ENCODE data around the gene PLRG1. TPM values are rescaled to one million over a fixed set of nuclear protein-coding genes. Genes with fewer than 3 reads are reported as not detected.

PLRG1 gene
- total RNA-seq, 4 donors from 2014 or later = 30.3 to 42.4 (median 31.9) TPM

- intact Hi-C loops (cut with DNase I; ENCODE audit: low total_unique reads) = no loop called here
- no peak overlapping the region for H3K4me3 ChIP-seq (ENCODE audit: low read depth, poor library complexity, severe bottlenecking)
- 55 to 86% methylated on average over 1 of the region's 1 CpG for WGBS, 2 donors
- no peak for DNase-seq (ENCODE audit: low spot score in 2 of 2)
- TF ChIP-seq, protein P1, sequence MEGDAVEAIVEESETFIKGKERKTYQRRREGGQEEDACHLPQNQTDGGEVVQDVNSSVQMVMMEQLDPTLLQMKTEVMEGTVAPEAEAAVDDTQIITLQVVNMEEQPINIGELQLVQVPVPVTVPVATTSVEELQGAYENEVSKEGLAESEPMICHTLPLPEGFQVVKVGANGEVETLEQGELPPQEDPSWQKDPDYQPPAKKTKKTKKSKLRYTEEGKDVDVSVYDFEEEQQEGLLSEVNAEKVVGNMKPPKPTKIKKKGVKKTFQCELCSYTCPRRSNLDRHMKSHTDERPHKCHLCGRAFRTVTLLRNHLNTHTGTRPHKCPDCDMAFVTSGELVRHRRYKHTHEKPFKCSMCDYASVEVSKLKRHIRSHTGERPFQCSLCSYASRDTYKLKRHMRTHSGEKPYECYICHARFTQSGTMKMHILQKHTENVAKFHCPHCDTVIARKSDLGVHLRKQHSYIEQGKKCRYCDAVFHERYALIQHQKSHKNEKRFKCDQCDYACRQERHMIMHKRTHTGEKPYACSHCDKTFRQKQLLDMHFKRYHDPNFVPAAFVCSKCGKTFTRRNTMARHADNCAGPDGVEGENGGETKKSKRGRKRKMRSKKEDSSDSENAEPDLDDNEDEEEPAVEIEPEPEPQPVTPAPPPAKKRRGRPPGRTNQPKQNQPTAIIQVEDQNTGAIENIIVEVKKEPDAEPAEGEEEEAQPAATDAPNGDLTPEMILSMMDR (IDR thresholded peaks at IDR 0.05) = no peak
- no peak for TF ChIP-seq POLR2A (IDR thresholded peaks at IDR 0.05)
These were observed 28.7 kb upstream of the PLRG1 start for GRCh38 chr4:154578919-154579318.

- intact Hi-C loops (cut with DNase I; ENCODE audit: low total_unique reads) = no loop called here
- DNase-seq (ENCODE audit: low spot score in 2 of 2) = no peak
- WGBS, 2 donors = 64 to 72% methylated on average over 2 of the region's 2 CpGs
- H3K4me3 ChIP-seq (ENCODE audit: low read depth, poor library complexity, severe bottlenecking) = no peak overlapping the region
- TF ChIP-seq, protein P1 (IDR thresholded peaks at IDR 0.05) = no peak
- no peak for TF ChIP-seq POLR2A (IDR thresholded peaks at IDR 0.05)
These were observed 27.1 kb upstream of the PLRG1 start for GRCh38 chr4:154577324-154577723.

DNA sequence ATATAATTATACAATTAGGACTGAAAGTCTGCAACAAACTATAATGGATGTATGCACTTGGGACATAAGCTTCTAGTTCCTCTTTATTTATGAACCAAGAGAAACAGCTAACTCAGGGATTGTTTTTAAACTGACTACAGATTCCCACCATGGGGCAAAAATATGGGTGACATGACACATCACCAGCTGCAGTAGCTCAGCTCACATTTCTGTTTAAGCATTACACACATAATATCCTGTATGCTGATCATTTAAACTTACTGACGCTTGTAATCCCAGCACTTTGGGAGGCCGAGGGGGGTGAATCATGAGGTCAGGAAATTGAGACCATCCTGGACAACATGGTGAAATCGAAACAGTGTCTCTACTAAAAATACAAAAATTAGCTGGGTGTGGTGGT, 24.1 kb upstream of the PLRG1 start:
- intact Hi-C loops (cut with DNase I; ENCODE audit: low total_unique reads) = no loop called here

DNA sequence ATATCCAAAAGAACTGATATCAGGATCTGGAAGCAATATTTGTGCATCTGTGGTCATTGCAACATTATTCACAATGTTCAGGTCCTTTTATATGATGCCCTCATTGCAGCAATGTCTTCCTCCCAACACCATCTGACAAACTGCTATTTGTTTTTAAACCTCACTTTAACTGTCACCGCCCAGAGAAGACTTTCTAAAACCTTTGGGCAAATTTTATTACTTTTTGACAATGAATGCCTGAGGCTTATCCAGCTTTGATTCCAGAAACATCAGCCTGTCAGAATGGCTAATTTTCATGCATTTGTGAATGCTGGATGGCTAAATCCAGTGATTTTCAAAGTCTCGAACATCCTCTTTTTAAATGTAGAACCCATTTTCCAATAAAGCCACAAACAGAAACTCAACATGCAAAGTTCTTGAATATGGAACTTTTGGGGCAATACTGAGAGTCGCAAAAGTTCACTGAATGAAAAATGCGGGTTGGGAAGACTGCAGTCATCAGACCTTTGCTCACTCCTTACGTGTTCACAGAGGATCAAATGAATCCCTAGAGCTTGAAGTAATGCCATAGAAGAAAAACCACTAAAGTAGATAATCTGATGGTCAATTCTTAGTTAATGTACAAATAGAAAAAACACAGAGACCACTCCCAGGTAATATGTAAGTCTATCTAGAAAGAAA, 23.1 kb upstream of the PLRG1 start:
- DNase-seq (ENCODE audit: low spot score in 2 of 2) = no peak
- 81 to 82% methylated on average over 5 of the region's 5 CpGs for WGBS, 2 donors
- intact Hi-C loops (cut with DNase I; ENCODE audit: low total_unique reads) = no loop called here
- TF ChIP-seq POLR2A (IDR thresholded peaks at IDR 0.05) = no peak
- TF ChIP-seq, protein P1 (IDR thresholded peaks at IDR 0.05) = no peak
- no peak overlapping the region for H3K4me3 ChIP-seq (ENCODE audit: low read depth, poor library complexity, severe bottlenecking)

More for the DNA sequence above, 24.1 kb upstream of the PLRG1 start:
- TF ChIP-seq POLR2A (IDR thresholded peaks at IDR 0.05) = no peak
- TF ChIP-seq, protein P1 (IDR thresholded peaks at IDR 0.05) = no peak
- no peak for DNase-seq (ENCODE audit: low spot score in 2 of 2)
- WGBS, 2 donors = 75 to 82% methylated on average over 3 of the region's 3 CpGs
- no peak overlapping the region for H3K4me3 ChIP-seq (ENCODE audit: low read depth, poor library complexity, severe bottlenecking)

GRCh38 chr4:154569584-154569983, 19.4 kb upstream of the PLRG1 start:
- no peak for DNase-seq (ENCODE audit: low spot score in 2 of 2)
- WGBS, 2 donors = 90 to 92% methylated on average over 5 of the region's 5 CpGs
- TF ChIP-seq POLR2A (IDR thresholded peaks at IDR 0.05) = no peak
- TF ChIP-seq, protein P1 (IDR thresholded peaks at IDR 0.05) = no peak
- intact Hi-C loops (cut with DNase I; ENCODE audit: low total_unique reads) = no loop called here
- H3K4me3 ChIP-seq (ENCODE audit: low read depth, poor library complexity, severe bottlenecking) = no peak overlapping the region

DNA sequence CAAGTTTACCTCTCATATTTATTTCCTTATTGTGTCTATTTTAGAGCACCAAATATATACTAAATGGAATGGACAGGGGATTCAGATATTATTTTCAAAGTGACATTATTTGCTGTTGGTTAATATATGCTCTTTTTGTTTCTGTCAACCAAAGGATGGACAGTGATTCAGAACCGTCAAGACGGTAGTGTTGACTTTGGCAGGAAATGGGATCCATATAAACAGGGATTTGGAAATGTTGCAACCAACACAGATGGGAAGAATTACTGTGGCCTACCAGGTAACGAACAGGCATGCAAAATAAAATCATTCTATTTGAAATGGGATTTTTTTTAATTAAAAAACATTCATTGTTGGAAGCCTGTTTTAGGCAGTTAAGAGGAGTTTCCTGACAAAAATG, 18.8 kb upstream of the PLRG1 start:
- WGBS, 2 donors = 31 to 41% methylated on average over 3 of the region's 3 CpGs

More for the DNA sequence above, 18.8 kb upstream of the PLRG1 start:
- no peak overlapping the region for H3K4me3 ChIP-seq (ENCODE audit: low read depth, poor library complexity, severe bottlenecking)
- no peak for TF ChIP-seq POLR2A (IDR thresholded peaks at IDR 0.05)
- TF ChIP-seq, protein P1 (IDR thresholded peaks at IDR 0.05) = no peak
- DNase-seq (ENCODE audit: low spot score in 2 of 2) = no peak
- intact Hi-C loops (cut with DNase I; ENCODE audit: low total_unique reads) = no loop called here

All from lower leg skin (tissue), 4 donors.